Measurements from ENCODE around the gene KCNJ10.

Gene KCNJ10

DNA sequence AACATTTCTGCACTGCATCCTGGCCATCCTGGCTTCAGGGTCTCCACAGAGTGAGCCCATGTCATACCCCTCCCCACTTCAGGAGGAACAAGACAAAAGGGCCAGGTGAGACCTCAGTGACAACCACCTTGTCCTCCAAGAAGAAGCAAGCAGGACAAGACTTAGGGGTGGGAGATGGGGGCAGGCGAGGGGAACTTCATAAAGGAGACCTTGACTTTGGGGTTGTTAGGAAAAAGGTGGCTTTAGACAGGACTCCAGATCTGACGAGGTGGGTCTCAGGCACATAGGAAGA lies 91.9 kb downstream of the KCNJ10 start:
- TF ChIP-seq POLR2AphosphoS5 (IDR thresholded peaks at IDR 0.05; ENCODE audit: low read depth, low read length), result no peak
- TF ChIP-seq, protein P1, sequence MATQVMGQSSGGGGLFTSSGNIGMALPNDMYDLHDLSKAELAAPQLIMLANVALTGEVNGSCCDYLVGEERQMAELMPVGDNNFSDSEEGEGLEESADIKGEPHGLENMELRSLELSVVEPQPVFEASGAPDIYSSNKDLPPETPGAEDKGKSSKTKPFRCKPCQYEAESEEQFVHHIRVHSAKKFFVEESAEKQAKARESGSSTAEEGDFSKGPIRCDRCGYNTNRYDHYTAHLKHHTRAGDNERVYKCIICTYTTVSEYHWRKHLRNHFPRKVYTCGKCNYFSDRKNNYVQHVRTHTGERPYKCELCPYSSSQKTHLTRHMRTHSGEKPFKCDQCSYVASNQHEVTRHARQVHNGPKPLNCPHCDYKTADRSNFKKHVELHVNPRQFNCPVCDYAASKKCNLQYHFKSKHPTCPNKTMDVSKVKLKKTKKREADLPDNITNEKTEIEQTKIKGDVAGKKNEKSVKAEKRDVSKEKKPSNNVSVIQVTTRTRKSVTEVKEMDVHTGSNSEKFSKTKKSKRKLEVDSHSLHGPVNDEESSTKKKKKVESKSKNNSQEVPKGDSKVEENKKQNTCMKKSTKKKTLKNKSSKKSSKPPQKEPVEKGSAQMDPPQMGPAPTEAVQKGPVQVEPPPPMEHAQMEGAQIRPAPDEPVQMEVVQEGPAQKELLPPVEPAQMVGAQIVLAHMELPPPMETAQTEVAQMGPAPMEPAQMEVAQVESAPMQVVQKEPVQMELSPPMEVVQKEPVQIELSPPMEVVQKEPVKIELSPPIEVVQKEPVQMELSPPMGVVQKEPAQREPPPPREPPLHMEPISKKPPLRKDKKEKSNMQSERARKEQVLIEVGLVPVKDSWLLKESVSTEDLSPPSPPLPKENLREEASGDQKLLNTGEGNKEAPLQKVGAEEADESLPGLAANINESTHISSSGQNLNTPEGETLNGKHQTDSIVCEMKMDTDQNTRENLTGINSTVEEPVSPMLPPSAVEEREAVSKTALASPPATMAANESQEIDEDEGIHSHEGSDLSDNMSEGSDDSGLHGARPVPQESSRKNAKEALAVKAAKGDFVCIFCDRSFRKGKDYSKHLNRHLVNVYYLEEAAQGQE (IDR thresholded peaks at IDR 0.05; ENCODE audit: insufficient read depth in 1 of 2, low read depth in 2 of 2, low read length in 2 of 2), result no peak

DNA sequence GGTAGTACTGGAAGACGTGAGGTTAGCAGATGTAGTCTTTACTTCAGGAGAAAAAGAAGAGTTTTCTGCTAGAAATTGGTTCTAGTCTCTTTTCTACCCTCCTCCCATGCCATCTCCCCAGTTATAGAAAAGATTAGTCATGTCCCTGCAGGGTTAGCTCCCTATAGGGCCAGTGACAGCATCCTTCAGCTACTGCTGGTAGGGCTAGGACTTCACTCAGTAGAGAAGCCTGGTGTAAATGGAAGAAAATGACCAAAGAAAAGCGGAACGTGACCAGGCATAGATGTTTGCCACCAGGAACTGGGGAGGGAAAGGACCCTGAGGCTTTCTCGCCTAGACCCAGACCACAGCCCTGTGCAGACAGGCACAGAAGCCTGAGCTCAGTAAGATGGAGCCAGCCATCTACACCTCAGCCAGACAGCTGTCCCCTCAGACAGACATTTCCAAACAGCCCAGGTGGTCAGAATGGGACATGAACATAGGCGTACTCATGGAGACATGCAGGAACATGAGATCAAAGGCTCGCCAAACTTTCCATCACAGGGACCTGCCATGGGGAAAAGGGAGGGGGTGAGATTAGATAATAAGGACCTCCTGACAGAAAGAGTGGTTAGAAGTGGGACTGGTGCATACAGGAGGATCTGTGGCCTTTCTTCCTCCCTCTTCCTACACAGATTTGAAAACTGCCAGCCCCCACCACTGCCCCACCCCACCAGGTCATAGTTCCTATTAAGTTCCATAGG lies 92.4 kb downstream of the KCNJ10 start:
- TF ChIP-seq SIN3A (IDR thresholded peaks at IDR 0.05; ENCODE audit: borderline replicate concordance, insufficient read depth, low read length) (no peak), FOXP2 (optimal IDR thresholded peaks at IDR 0.05; ENCODE audit: borderline replicate concordance, extremely low read depth, extremely low read length, insufficient read depth) (no peak), TAF1 (IDR thresholded peaks at IDR 0.05; ENCODE audit: borderline replicate concordance, insufficient read depth, low read length) (no peak), POLR2AphosphoS5 (IDR thresholded peaks at IDR 0.05; ENCODE audit: low read depth, low read length) (no peak)
- TF ChIP-seq, protein P1 (IDR thresholded peaks at IDR 0.05; ENCODE audit: insufficient read depth in 1 of 2, low read depth in 2 of 2, low read length in 2 of 2), result no peak

DNA sequence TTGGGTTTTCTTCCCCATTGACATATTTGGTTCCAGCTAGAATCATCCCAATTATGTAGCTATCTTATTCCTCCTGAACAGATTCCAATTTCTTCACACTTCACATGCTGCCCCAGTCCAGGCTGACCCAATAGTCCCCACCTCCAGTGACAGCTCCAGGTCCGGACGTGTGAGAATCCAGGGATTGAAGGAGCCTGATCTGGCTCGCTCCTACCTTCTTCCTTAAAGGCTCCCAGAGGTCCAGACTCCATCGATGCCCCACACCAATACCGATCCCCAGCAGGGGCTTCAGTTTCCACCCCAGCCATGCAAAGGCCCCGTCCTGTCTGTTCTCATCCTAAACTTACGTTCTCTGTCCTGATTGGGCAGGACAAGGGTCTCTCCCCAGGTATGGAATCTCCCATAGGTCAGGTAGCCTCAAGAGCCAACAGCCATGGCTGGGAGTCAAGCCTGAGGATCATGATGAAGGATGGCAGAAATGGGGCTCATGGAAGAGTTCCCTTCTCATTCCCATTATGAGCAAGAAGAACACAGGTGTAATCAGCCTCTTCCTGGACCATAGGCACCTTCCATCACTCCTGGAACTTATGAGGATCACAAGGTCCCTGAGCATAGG lies 95.5 kb downstream of the KCNJ10 start:
- TF ChIP-seq SIN3A (IDR thresholded peaks at IDR 0.05; ENCODE audit: borderline replicate concordance, insufficient read depth, low read length) (no peak), FOXP2 (optimal IDR thresholded peaks at IDR 0.05; ENCODE audit: borderline replicate concordance, extremely low read depth, extremely low read length, insufficient read depth) (no peak), TAF1 (IDR thresholded peaks at IDR 0.05; ENCODE audit: borderline replicate concordance, insufficient read depth, low read length) (no peak), POLR2AphosphoS5 (IDR thresholded peaks at IDR 0.05; ENCODE audit: low read depth, low read length) (no peak)
- TF ChIP-seq, protein P1 (IDR thresholded peaks at IDR 0.05; ENCODE audit: insufficient read depth in 1 of 2, low read depth in 2 of 2, low read length in 2 of 2), result no peak

DNA sequence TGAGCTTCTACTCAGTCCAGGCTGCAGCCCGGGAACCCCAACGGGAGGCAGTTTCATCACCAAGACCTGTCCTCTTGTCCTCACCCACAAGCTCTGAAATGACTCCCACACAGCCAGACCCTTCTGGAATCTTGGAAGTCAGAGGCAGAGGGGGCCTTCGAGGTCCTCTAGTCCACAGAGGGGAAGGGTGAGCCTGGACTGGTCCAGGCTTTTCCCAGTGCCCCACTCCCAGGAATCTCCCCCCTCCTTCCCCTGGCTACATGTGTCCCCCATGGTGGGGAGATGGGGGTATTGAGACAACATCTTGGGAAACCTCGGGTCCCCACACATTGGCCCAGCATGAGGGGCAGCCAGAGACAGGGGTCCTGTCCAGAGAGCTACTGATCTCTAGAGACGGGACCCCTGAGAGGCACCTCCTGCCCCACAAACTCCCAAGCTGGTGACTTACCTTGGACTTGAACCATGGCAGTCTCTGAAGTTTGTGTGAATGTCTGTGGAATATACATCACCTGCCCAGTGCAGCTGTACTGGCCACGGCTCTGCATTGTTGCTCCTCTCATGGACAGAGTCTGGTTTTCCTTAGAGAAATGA lies 96.5 kb downstream of the KCNJ10 start:
- no peak for TF ChIP-seq POLR2AphosphoS5 (IDR thresholded peaks at IDR 0.05; ENCODE audit: low read depth, low read length)
- TF ChIP-seq FOXP2 (optimal IDR thresholded peaks at IDR 0.05; ENCODE audit: borderline replicate concordance, extremely low read depth, extremely low read length, insufficient read depth), result no peak
- no peak for TF ChIP-seq TAF1 (IDR thresholded peaks at IDR 0.05; ENCODE audit: borderline replicate concordance, insufficient read depth, low read length)
- TF ChIP-seq, protein P1 (IDR thresholded peaks at IDR 0.05; ENCODE audit: insufficient read depth in 1 of 2, low read depth in 2 of 2, low read length in 2 of 2), result no peak
- TF ChIP-seq SIN3A (IDR thresholded peaks at IDR 0.05; ENCODE audit: borderline replicate concordance, insufficient read depth, low read length), result no peak

Data from PFSK-1 (cell line).